Activated T-helper 2 cell treated with anti-CD3 and anti-CD28 coated beads, Interferon-gamma antibody, Interleukin-2, Interleukin-4, amounts not matched to agents 10 μg/mL and 5 μg/mL and 100 μg/mL, durations not matched to agents 14 hours and 24 hours and 36 hours (primary cell): ENCODE measurements around the gene SLC25A30. TPM values are rescaled to one million over a fixed set of nuclear protein-coding genes. Genes with fewer than 3 reads are reported as not detected.
"Not testable (repeated sequence)": the region's sequence is repeated elsewhere in the genome, so short reads cannot be mapped to it uniquely, and the experiment has no call there.

ENCODE experiments used
- DNase-seq: peaks from one replicate; pipeline ENCODE4 v3.0.0; 2021; ENCODE audit warnings: low spot score
- H3K27ac Mint-ChIP-seq: one replicate; pipeline ENCODE4 v1.8.0; 2021; ENCODE audit warnings: mixed read lengths
- H3K27me3 Mint-ChIP-seq: one replicate; pipeline ENCODE4 v1.8.0; 2021; ENCODE audit warnings: low read depth, mixed read lengths
- H3K36me3 Mint-ChIP-seq: one replicate; pipeline ENCODE4 v1.8.0; 2021; ENCODE audit warnings: low read depth, mixed read lengths
- H3K4me1 Mint-ChIP-seq: one replicate; pipeline ENCODE4 v1.8.0; 2021; ENCODE audit warnings: low read depth, mixed read lengths
- H3K4me3 Mint-ChIP-seq: one replicate; pipeline ENCODE4 v1.8.0; 2021; ENCODE audit warnings: low read depth, mild to moderate bottlenecking, moderate library complexity, mixed read lengths
- H3K9me3 Mint-ChIP-seq: one replicate; pipeline ENCODE4 v1.8.0; 2021; ENCODE audit warnings: mixed read lengths
- intact Hi-C: fragments of 100-400 bp; cut with micrococcal nuclease; formaldehyde crosslinking; loops from one replicate; pipeline ENCODE4 v1.15.1; 2023
- total RNA-seq: library from RNA; stranded (reverse); gene quantifications from 2 replicates; pipeline ENCODE4 v1.2.3, GENCODE V29; 2022

SLC25A30 gene
- total RNA-seq, 1 donor from 2014 or later = 12.2 TPM

GRCh38 chr13:45368005-45368404, 50.2 kb downstream of the SLC25A30 start:
- H3K27ac Mint-ChIP-seq = peak overlapping the region; percentile 87
- H3K9me3 Mint-ChIP-seq = peaks cover 10% of the 10 kb centered on the region
- intact Hi-C loops = no loop called here
- H3K27me3 Mint-ChIP-seq = no peaks in the 10 kb centered on the region
- H3K4me3 Mint-ChIP-seq = no peak overlapping the region
- peaks cover 49% of the 10 kb centered on the region for H3K36me3 Mint-ChIP-seq
- peaks cover 34% of the 10 kb centered on the region for H3K4me1 Mint-ChIP-seq
- DNase-seq = no peak

GRCh38 chr13:45367358-45367757, 50.8 kb downstream of the SLC25A30 start:
- H3K36me3 Mint-ChIP-seq = peaks cover 51% of the 10 kb centered on the region
- intact Hi-C loops = loop anchor here (1.0 kb wide), 4 partner anchors 26 to 97 kb away; partner anchors contain the start of genes COG3 and TPT1
- H3K4me3 Mint-ChIP-seq = peak overlapping the region; percentile 41
- peaks cover 40% of the 10 kb centered on the region for H3K4me1 Mint-ChIP-seq
- peak; percentile 87 for DNase-seq
- H3K27me3 Mint-ChIP-seq = no peaks in the 10 kb centered on the region
- H3K9me3 Mint-ChIP-seq = peaks cover 10% of the 10 kb centered on the region
- peak overlapping the region; percentile 87 for H3K27ac Mint-ChIP-seq

DNA sequence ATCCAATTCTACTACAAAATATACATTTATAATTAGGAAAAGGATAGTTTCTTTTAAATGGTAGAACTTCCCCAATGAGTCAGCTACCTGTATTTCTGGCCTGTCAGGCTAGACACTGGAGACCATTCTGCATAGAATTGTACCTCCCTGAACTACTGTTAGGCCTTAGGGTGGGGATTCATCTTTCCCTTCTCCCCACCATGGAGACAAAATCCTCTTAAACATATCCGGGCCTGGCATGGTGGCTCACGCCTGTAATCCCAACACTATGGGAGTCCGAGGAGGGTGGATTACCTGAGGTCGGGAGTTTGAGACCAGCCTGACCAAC, 52.7 kb downstream of the SLC25A30 start:
- no peak for DNase-seq
- Mint-ChIP-seq H3K4me1 (peaks cover 48% of the 10 kb centered on the region), H3K9me3 (peaks cover 10% of the 10 kb centered on the region), H3K36me3 (peaks cover 55% of the 10 kb centered on the region), H3K27ac (no peak overlapping the region), H3K4me3 (no peak overlapping the region), H3K27me3 (no peaks in the 10 kb centered on the region)
- intact Hi-C loops = no loop called here

GRCh38 chr13:45364876-45365557, 53.2 kb downstream of the SLC25A30 start:
- H3K36me3 Mint-ChIP-seq = peaks cover 58% of the 10 kb centered on the region
- H3K9me3 Mint-ChIP-seq = peaks cover 10% of the 10 kb centered on the region
- H3K4me3 Mint-ChIP-seq = no peak overlapping the region
- H3K27me3 Mint-ChIP-seq = no peaks in the 10 kb centered on the region
- H3K27ac Mint-ChIP-seq = no peak overlapping the region
- DNase-seq = no peak
- intact Hi-C loops = no loop called here
- H3K4me1 Mint-ChIP-seq = peaks cover 50% of the 10 kb centered on the region

DNA sequence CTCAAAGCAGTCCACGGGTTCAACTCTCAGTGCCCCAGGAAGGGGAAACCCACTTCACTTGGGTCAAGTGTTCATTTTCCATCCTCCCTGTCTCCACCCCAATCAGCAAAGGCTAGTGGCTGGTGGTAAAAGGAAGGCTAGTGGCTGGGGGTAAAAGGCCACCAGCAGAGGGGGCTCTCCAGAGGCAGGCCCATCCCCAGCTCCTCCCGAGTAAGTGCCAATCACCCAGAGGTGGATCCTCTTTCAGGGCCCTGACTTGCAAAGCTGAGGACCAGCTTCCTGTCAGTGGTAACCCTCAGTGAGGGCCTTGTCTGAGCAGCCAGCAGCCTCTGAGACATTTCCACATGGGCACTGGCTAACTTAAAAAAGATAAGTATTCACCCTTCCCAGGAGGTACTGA, 55.2 kb downstream of the SLC25A30 start:
- peaks cover 57% of the 10 kb centered on the region for H3K36me3 Mint-ChIP-seq
- no peak overlapping the region for H3K4me3 Mint-ChIP-seq
- peaks cover 10% of the 10 kb centered on the region for H3K9me3 Mint-ChIP-seq
- no peak overlapping the region for H3K27ac Mint-ChIP-seq
- intact Hi-C loops = no loop called here
- no peaks in the 10 kb centered on the region for H3K27me3 Mint-ChIP-seq
- H3K4me1 Mint-ChIP-seq = peaks cover 35% of the 10 kb centered on the region
- no peak for DNase-seq

- H3K27ac Mint-ChIP-seq = peak overlapping the region; percentile 18
- peaks cover 36% of the 10 kb centered on the region for H3K4me1 Mint-ChIP-seq
- intact Hi-C loops = no loop called here
- H3K27me3 Mint-ChIP-seq = no peaks in the 10 kb centered on the region
- DNase-seq = no peak
- peaks cover 62% of the 10 kb centered on the region for H3K36me3 Mint-ChIP-seq
- H3K9me3 Mint-ChIP-seq = peaks cover 10% of the 10 kb centered on the region
- no peak overlapping the region for H3K4me3 Mint-ChIP-seq
Observed at GRCh38 chr13:45361596-45362206, 56.5 kb downstream of the SLC25A30 start.

DNA sequence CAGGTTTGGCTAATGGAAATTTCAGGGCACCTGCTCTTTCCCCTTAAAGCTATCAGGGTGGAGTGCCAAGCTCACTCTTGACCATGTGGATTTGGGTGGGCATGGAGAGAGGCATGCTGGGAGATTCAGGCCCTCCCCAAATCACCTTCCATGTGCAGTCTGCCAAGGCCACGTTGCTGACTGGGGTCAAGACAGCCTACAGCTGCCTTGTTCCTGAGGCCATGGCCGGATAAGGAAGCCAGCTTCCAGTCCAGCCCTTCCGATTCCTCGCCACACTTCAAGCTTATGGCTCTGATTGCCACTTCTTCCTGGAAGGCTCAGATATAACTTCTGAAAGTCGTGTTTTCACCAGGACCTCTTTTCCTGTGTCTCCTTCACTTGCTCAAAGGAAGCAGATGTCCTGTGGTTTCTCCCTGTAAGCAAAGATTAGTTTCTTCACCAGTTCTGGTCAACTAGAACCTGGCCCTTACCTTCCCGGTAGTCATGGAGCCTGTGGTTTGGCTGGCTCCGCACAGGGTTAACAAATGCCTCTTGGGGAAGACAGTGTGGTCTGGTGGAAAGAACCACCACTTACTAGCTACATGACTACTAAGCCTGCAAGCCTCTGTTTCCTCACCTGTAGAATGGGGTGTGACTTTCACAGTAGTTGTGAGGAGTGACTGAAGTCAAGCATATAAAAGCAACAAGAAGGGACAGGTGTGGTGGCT, 61.1 kb downstream of the SLC25A30 start:
- Mint-ChIP-seq H3K27me3 (no peaks in the 10 kb centered on the region), H3K4me3 (no peak overlapping the region), H3K9me3 (no peaks in the 10 kb centered on the region), H3K4me1 (peaks cover 20% of the 10 kb centered on the region), H3K36me3 (peaks cover 53% of the 10 kb centered on the region), H3K27ac (peak overlapping the region; percentile 46)
- no peak for DNase-seq
- intact Hi-C loops = no loop called here

DNA sequence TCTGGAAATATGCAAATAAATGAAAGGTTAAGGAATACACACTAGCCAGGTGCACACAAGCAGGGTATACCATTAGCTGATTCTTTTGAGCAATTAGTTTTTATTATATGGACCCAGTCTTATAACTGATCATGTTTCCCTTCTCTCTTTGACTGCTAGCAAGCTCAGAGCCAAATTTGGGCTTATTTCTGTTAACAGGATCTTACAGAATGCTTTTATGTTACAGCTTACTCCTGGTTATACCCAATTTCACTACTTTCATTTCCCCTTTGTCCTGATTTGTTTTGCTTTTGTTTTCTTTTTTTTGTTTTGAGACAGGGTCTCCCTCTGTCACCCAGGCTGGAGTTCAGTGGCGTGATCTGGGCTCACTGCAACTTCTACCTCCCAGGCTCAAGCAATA, 64.3 kb downstream of the SLC25A30 start:
- Mint-ChIP-seq H3K27ac (no peak overlapping the region), H3K4me3 (no peak overlapping the region), H3K27me3 (no peaks in the 10 kb centered on the region), H3K9me3 (no peaks in the 10 kb centered on the region), H3K4me1 (peaks cover 12% of the 10 kb centered on the region), H3K36me3 (peaks cover 65% of the 10 kb centered on the region)
- intact Hi-C loops = no loop called here
- DNase-seq = no peak

GRCh38 chr13:45352031-45352430, 66.1 kb downstream of the SLC25A30 start:
- Mint-ChIP-seq H3K4me3 (no peak overlapping the region), H3K9me3 (no peaks in the 10 kb centered on the region), H3K27me3 (no peaks in the 10 kb centered on the region), H3K4me1 (peaks cover 7% of the 10 kb centered on the region), H3K36me3 (peaks cover 63% of the 10 kb centered on the region), H3K27ac (no peak overlapping the region)
- intact Hi-C loops = no loop called here
- no peak for DNase-seq

GRCh38 chr13:45350152-45350551, 68.0 kb downstream of the SLC25A30 start:
- intact Hi-C loops = no loop called here
- H3K36me3 Mint-ChIP-seq = peaks cover 59% of the 10 kb centered on the region
- no peaks in the 10 kb centered on the region for H3K27me3 Mint-ChIP-seq
- no peak overlapping the region for H3K27ac Mint-ChIP-seq
- no peak for DNase-seq
- no peak overlapping the region for H3K4me3 Mint-ChIP-seq
- no peaks in the 10 kb centered on the region for H3K9me3 Mint-ChIP-seq
- no peaks in the 10 kb centered on the region for H3K4me1 Mint-ChIP-seq

DNA sequence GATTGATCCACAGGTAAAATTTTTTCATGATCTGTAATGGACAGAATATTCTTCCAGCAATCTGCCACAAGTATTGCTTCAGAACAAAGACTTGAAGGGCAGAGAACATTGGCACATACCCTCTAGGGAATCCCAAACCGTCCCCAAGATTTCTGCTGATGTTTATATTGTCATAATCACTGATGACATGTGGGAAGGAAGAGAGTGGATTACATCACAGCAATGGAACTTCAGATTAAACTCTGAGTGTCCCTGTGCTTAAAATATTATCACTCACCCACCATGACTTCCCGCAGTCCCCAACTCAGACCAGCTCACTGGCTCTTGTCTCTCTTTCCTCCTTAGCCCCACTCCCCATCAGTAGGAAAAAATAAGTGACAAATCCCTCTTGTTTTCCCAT, 68.7 kb downstream of the SLC25A30 start:
- DNase-seq = no peak
- Mint-ChIP-seq H3K27ac (no peak overlapping the region), H3K4me1 (peaks cover 3% of the 10 kb centered on the region), H3K36me3 (peaks cover 64% of the 10 kb centered on the region), H3K9me3 (no peaks in the 10 kb centered on the region), H3K4me3 (no peak overlapping the region), H3K27me3 (no peaks in the 10 kb centered on the region)
- intact Hi-C loops = no loop called here

DNA sequence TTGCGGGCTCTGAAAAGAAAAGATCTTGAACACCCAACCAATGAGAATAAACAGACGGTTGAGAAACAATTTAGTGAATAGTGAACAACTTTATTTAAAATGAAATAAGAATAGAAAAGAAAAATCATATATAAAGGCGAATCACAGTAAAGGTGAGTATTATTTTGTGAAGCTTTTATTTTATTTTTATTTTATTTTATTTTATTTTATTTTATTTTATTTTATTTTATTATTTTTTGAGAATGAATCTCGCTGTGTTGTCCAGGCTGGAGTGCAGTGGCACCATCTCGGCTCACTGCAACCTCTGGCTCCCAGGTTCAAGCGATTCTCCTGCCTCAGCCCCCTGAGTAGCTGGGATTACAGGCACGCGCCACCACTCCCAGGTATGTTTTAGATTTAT, 74.1 kb downstream of the SLC25A30 start:
- Mint-ChIP-seq H3K36me3 (peaks cover 56% of the 10 kb centered on the region), H3K4me1 (peaks cover 13% of the 10 kb centered on the region)
- intact Hi-C loops = loop anchor here (5.0 kb wide), 1 partner anchor 823 kb away; no protein-coding TSS in a partner anchor
- not testable (repeated sequence) for H3K4me3 Mint-ChIP-seq, H3K27me3 Mint-ChIP-seq, H3K9me3 Mint-ChIP-seq, H3K27ac Mint-ChIP-seq, DNase-seq
